H1 (cell line): ENCODE results near the gene PTPRD. TPM values are rescaled to one million over a fixed set of nuclear protein-coding genes. Genes with fewer than 3 reads are reported as not detected.

Experiments used
- ATF2 ChIP-seq: IDR thresholded peaks from 2 replicates; pipeline ENCODE4 v1.6.1; 2012; ENCODE audit warnings: low read length, inconsistent platforms
- BACH1 ChIP-seq: IDR thresholded peaks from 2 replicates; pipeline ENCODE4 v1.6.1; 2012; ENCODE audit warnings: low read length, improper control_type of control experiment
- CBX5 ChIP-seq: fragments of 300-800, 300-1000 bp; sonication (generic); IDR thresholded peaks from 2 replicates; pipeline ENCODE4 v1.7.1; 2016; ENCODE audit warnings: antibody characterized with exemption, low read length, low read depth
- NANOG ChIP-seq: IDR thresholded peaks from 2 replicates; pipeline ENCODE4 v1.6.1; 2011; ENCODE audit warnings: low read length, low read depth, mild to moderate bottlenecking, inconsistent platforms; ENCODE audit not compliant: insufficient read depth, poor library complexity, severe bottlenecking
- NRF1 ChIP-seq: IDR thresholded peaks from 2 replicates; pipeline ENCODE4 v1.6.1; 2011; ENCODE audit warnings: mild to moderate bottlenecking, low read depth, low read length, improper control_type of control experiment
- SAP30 ChIP-seq: fragments of 300-600 bp; sonication (generic); IDR thresholded peaks from 2 replicates; pipeline ENCODE4 v1.7.1; 2012; ENCODE audit warnings: low read length, moderate library complexity, mild to moderate bottlenecking, inconsistent platforms; ENCODE audit not compliant: insufficient read depth, insufficient replicate concordance
- SIRT6 ChIP-seq: IDR thresholded peaks from one replicate; pipeline ENCODE4 v1.7.1; 2012; ENCODE audit warnings: low read length, inconsistent platforms
- TAF7 ChIP-seq: optimal IDR thresholded peaks from 2 replicates; pipeline ENCODE3; 2011; ENCODE audit warnings: low read depth, mild to moderate bottlenecking, inconsistent platforms, low read length, moderate library complexity, borderline replicate concordance
- polyA plus RNA-seq, 7 experiments: library from polyadenylated mRNA; depleted of rRNA in 3 of 7; stranded (reverse) in 5 of 7; unstranded in 2 of 7; fragments of >200 nt in 5 of 7; fragments of 200-250 nt in 2 of 7; gene quantifications; 1 replicate in 5 of 7; 2 replicates in 1 of 7; 4 replicates in 1 of 7; pipeline versions ENCODE4 v1.2.1 to v1.2.3, GENCODE V29; 2011 to 2013; ENCODE audit warnings: missing spikeins in 2 of 7, mixed read lengths in 2 of 7
- total RNA-seq: library from RNA; stranded (reverse); fragmentation: NEBNext Ultra II Directional; extraction: Animal tissue kit (Norgen Biotek cat#: 25700); gene quantifications from 2 replicates; pipeline ENCODE4 v1.2.1, GENCODE V29; 2021
- TF ChIP-seq, protein P1 (sequence below): fragments of 300-600 bp; sonication (generic); IDR thresholded peaks from 2 replicates; pipeline ENCODE4 v1.7.1; 2012; ENCODE audit warnings: low read length, moderate library complexity, mild to moderate bottlenecking, inconsistent platforms; ENCODE audit not compliant: insufficient replicate concordance

PTPRD gene
- total and polyA plus RNA-seq, 2 of the 8 experiments (the other 6 are each of a cell fraction or from before 2014, with no cell fraction given): 17.2 to 77.0 TPM

DNA sequence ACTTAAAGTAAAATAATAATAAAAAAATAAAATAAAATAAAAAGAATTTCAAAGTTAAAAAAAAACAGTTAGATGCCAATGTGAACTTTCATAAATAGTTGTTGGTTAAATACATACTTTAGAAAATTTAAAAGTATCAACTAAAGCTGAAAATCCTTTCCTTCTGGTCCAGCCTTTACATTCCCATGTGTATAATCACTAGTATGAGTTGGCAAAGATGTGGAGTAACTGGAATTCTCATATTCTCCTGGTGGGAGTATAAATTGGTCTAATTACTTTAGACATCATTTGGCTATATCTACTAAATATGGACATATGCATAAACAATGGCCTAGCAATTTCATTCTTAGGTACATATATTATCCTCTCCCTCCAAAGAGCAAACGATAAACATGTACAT is 619.9 kb downstream of the PTPRD start (continued):
- TF ChIP-seq, protein P1, sequence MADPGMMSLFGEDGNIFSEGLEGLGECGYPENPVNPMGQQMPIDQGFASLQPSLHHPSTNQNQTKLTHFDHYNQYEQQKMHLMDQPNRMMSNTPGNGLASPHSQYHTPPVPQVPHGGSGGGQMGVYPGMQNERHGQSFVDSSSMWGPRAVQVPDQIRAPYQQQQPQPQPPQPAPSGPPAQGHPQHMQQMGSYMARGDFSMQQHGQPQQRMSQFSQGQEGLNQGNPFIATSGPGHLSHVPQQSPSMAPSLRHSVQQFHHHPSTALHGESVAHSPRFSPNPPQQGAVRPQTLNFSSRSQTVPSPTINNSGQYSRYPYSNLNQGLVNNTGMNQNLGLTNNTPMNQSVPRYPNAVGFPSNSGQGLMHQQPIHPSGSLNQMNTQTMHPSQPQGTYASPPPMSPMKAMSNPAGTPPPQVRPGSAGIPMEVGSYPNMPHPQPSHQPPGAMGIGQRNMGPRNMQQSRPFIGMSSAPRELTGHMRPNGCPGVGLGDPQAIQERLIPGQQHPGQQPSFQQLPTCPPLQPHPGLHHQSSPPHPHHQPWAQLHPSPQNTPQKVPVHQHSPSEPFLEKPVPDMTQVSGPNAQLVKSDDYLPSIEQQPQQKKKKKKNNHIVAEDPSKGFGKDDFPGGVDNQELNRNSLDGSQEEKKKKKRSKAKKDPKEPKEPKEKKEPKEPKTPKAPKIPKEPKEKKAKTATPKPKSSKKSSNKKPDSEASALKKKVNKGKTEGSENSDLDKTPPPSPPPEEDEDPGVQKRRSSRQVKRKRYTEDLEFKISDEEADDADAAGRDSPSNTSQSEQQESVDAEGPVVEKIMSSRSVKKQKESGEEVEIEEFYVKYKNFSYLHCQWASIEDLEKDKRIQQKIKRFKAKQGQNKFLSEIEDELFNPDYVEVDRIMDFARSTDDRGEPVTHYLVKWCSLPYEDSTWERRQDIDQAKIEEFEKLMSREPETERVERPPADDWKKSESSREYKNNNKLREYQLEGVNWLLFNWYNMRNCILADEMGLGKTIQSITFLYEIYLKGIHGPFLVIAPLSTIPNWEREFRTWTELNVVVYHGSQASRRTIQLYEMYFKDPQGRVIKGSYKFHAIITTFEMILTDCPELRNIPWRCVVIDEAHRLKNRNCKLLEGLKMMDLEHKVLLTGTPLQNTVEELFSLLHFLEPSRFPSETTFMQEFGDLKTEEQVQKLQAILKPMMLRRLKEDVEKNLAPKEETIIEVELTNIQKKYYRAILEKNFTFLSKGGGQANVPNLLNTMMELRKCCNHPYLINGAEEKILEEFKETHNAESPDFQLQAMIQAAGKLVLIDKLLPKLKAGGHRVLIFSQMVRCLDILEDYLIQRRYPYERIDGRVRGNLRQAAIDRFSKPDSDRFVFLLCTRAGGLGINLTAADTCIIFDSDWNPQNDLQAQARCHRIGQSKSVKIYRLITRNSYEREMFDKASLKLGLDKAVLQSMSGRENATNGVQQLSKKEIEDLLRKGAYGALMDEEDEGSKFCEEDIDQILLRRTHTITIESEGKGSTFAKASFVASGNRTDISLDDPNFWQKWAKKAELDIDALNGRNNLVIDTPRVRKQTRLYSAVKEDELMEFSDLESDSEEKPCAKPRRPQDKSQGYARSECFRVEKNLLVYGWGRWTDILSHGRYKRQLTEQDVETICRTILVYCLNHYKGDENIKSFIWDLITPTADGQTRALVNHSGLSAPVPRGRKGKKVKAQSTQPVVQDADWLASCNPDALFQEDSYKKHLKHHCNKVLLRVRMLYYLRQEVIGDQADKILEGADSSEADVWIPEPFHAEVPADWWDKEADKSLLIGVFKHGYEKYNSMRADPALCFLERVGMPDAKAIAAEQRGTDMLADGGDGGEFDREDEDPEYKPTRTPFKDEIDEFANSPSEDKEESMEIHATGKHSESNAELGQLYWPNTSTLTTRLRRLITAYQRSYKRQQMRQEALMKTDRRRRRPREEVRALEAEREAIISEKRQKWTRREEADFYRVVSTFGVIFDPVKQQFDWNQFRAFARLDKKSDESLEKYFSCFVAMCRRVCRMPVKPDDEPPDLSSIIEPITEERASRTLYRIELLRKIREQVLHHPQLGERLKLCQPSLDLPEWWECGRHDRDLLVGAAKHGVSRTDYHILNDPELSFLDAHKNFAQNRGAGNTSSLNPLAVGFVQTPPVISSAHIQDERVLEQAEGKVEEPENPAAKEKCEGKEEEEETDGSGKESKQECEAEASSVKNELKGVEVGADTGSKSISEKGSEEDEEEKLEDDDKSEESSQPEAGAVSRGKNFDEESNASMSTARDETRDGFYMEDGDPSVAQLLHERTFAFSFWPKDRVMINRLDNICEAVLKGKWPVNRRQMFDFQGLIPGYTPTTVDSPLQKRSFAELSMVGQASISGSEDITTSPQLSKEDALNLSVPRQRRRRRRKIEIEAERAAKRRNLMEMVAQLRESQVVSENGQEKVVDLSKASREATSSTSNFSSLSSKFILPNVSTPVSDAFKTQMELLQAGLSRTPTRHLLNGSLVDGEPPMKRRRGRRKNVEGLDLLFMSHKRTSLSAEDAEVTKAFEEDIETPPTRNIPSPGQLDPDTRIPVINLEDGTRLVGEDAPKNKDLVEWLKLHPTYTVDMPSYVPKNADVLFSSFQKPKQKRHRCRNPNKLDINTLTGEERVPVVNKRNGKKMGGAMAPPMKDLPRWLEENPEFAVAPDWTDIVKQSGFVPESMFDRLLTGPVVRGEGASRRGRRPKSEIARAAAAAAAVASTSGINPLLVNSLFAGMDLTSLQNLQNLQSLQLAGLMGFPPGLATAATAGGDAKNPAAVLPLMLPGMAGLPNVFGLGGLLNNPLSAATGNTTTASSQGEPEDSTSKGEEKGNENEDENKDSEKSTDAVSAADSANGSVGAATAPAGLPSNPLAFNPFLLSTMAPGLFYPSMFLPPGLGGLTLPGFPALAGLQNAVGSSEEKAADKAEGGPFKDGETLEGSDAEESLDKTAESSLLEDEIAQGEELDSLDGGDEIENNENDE: no peak
- TF ChIP-seq TAF7 (no peak), SAP30 (no peak), CBX5 (no peak), NANOG (no peak), SIRT6 (no peak), BACH1 (no peak), NRF1 (no peak), ATF2 (no peak)
